ENCODE data around the gene DDRGK1.
"Not testable (repeated sequence)": the region's sequence is repeated elsewhere in the genome, so short reads cannot be mapped to it uniquely, and the experiment has no call there.

DDRGK1 gene

DNA sequence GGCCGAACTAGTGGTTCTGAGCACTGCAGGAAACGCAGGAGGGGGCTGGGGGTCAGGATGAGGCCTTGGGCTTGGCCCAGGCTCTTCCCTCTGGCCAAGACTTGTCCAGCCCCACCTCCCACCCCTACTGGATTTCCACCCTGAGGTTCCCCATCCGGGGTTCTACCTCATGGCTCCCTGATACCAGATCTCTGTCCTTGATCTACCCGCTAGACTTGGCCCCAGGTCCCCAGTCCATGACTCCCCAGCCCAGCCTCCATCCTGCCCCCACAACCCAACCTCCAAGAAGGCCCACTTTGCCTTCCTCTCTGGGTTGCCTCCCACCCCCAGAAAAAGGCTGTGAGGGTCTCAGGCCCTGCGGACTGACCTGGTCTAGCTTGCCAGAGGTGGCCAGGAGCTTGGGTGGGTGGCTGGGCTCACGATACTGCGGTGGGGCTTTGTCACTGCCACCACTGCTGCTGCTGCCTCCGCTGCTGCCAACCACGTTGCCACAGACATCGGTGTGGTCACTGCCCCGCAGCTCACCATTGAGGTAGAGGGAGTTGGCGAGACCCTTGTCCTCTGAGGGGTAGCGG, 38.1 kb downstream of the DDRGK1 start:
- no peak for DNase-seq

DNA sequence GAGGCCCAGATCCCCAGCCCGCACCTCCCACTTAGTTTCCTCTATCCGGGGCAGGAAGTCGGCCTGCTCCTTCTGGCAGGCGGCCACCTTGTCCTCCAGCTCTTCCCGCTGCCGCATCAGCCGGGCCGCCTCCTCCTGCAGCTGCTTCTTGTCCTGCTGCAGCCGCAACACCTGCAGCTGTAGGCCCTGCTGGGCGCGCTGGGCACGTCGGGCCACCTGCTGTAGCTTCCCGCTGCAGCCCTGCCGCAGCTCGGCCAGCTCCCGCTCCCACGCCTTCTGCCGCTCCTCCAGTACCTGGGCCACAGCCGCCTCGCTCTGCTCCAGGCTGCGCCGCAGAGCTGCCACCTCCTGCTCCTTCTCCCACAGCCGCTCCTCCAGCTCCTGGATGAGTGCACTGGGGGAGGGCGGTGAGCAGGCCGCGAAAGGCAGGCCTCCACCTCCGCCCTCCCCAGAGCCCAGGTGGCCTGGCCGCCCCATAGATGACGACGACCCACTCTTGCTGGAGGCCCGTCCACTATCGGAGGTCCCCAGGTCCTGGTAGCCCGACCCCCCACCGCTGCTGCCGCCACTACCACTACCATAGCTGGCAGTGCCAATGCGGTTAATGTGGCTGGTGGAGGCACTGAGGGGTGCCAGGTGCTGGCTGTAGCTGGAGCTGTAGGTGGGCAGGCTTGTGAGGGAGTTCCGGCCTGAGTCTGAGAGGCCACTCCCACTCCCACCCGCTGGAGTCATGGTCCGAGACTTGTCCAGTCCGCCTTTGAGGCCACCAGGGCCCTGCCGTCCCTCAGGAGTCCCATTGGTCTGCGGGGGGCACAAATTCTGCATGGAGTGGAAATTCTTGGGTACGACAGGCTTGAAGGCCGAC, 38.8 kb downstream of the DDRGK1 start:
- peak in 8 of 58 donors; percentile 17 to 62 (median 36) for DNase-seq

DNA sequence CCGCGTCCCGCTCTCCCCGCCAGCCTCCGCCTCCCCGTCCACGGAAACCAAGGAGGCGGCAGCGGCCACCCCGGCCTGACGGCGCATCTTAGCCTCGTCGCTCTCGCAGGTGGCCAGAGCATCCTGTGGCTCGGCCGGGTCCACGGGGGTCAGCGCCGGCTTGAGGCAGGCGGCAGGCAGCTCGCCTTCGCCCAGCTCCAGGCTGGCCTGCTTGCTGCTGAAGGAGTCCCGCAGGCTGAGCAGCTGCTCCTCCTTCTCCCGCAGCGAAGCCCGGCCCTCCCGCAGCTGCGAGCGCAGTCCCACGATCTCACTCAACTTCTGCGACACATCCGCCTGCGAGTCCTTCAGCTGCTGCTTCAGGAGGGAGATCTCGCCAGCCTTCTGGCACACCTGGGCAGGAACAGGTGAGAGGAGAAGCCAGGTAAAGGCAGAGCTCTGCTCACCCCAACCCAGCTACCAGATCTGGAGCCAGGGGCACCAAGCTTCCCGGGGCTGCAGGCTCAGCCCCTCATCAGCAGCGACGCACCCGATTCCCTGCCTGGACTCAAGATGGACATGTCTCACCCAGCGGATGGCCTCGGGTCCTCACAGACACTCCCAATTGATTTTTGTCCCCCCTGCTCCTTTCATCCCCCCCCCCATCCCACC, 39.6 kb downstream of the DDRGK1 start:
- no peak for DNase-seq

DNA sequence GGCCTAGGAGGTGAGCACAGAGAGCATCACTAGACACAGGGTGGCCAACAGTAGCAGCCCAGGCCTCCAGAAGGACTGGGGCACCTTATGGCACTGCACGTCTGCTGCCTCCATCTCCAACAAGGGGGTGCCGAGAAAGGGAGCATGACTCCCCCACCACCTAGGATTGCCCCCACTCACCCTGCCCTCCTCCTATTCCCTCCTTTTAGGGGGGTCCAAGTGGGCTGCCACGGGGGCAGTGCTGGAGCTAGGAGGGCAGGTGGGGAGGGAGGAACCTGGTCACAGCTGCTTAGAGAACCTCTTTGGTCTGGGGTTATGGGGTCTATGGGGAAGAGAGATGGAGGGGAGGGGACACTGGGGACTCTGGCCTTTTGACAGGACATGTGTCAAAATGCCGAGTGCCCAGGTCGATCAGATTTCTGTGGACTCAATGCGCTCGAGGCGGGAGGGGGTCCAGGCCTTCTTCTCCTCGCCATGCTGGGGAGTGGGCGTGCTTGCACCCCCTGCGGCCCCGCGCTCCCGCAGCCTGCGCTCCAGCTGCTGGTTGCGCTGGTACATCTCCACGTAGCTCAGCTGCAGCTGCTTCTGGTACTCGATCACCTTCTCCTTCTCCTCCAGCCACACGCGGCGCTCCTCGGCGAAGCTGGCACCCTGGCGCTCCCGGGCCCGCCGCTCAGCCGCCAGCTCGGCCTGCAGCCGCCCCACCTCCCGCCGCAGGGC, 40.3 kb downstream of the DDRGK1 start:
- no peak for DNase-seq

DNA sequence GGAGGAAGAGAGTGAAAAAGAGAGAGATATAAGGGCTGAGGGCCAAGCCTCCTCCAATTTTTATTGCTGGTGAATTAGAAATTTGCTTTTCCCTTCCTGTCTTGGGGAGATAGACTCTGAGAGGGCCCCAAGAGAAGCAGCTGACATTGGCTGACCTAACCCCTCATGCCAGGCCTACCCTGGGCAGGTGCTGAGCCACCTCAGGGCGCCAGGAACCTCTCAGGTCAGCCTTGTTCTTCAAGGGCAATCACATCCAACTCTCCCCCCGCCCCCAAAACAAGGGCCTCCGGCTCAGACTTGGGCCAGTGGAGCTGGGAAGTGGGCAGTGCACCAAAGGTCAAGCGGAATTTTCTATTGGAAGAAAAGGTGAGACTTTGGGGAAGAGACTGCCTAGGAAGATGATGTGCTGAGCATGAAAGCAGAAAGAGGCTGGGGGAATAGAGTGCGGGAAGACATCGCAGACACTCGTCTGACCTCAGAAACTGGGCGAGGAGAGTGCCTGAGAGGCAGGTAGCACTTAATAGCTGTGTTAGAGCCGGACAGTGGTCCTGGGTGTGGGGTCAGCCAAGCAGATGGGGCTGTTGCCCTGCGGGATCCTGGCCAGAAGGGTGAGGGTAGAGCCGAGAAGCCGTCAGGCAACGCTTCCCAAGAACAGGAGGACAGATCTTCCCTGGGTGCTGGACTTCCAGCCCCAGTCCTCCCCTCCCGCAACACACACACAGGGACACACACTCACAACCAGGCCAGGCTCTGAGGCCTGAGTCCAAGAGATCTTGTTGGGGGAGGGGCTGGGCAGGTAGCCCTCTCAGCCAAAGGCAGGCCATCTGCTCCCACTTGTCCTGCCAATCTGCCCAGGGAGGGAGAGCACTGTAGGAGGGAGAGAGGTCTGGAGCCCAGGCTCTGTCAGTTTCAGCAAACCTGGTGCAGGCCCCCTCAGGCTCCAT, 41.1 kb downstream of the DDRGK1 start:
- DNase-seq = no peak

- peak in 7 of 58 donors; percentile 9 to 35 (median 23) for DNase-seq
Measured at GRCh38 chr20:3162080-3162611, 42.3 kb downstream of the DDRGK1 start.

DNA sequence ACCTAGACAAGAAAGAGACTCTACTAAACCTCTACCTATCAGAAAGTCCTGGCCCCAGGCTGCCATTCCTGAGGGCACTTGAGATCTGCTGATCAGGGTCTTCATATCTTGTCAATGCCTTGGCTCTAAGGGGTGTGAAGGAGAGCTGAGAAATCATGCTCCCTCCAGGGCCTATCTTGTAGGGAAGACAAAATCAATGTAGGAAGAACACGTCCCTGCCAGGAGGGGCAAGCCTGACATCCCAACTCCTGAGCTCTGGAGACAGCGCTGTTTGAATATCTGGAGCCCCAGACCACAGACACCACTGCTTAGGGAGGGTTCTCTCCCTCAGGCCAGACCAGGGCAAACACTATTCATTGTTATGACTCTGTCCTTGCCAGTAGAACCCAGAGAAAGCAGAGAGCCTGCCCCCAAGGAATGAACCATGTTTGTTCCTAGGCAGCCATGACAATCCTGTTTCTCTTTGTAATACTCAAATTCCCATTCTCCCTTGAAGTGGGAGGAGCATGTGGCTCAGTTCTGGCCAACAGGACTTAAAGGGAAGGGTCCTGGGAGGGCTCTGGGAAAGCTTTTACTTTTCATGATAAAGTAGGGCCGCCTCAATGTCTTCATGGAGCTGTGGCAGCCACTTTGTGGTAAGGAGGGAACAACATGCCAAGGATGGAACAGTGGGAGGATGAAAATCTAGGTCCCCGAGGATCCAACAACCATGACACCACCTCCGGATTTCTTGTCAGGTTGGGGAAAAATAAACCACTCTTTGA, 43.0 kb downstream of the DDRGK1 start:
- DNase-seq = no peak

DNA sequence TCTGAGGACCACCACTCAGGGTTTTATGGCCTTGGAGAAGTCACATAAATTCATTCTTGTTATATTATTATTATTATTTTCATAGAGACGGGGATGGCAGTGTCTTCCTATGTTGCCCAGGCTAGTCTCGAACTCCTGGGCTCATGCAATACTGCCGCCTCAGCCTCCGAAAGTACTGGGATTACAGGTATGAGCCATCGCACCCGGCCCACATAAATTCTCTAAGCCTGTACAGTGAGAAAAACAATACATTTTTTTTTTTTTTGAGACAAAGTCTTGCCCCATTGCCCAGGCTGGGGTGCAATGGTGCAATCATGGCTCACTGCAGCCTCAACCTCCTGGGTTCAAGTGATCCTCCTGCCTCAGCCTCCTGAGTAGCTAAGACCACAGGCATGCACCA, 44.1 kb downstream of the DDRGK1 start:
- no peak for DNase-seq

DNA sequence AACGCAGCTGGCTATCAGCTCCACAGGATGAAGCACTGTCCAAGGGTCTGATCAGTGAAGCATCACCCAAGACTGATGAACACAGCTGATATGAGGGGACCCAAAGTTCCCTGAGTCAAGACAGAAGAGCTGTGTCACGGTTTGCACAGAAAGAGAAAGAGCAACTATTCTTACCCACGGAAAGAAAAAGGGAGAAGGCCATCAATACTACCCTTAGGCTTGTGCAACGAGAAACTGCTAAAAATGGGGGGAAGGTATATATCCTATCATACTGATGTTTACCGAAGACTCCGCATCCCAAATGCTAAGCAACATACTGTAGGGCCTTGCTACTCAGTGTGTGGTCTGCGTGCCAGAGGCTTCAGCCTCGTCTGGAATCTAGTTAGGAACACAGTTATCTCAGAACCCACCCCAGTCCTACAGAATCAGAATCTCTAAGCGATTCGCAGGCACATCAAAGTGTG, 45.5 kb downstream of the DDRGK1 start:
- DNase-seq = no peak

GRCh38 chr20:3157817-3158216, 46.7 kb downstream of the DDRGK1 start:
- DNase-seq = no peak

DNA sequence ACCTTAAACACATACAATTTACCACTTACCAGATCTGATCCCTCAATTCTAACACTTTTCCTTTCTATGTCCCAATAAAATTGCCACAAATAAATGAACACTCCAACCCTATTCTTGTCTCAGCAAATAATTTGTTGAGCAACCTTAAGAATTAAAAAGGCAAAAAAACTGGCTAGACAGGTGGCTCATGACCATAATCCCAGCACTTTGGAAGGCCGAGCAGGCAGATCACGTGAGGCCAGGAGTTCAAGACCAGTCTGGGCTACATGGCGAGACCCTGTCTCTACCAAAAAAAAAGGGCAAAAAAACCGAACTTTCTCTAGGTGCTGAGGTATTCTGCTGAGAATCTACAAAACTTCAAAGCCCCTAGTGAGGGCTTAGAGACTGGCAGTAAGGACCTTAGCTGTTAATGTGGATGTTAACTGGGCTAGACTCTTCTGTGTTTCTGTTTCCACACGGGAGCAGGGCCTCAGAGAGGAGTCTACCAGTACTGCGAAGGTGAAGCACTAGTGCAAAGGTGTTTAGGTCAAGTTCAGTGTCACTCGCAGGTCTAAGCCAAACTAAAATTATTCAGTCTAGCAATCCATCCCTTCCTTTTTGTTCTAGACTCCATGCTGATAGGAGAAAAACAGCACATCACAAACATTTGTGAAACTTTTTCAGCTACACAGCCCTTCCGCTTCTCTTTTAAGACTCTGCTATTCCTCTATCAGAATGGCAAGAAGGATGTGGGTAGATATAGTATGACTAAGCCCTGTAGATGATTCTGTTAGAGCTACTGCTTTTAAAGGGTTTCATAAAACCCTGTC, 47.5 kb downstream of the DDRGK1 start:
- DNase-seq = no peak

- DNase-seq = not testable (repeated sequence)
Measured at GRCh38 chr20:3152057-3152644, 52.3 kb downstream of the DDRGK1 start.

- DNase-seq = no peak
Measured at GRCh38 chr20:3150908-3151307, 53.6 kb downstream of the DDRGK1 start.

DNA sequence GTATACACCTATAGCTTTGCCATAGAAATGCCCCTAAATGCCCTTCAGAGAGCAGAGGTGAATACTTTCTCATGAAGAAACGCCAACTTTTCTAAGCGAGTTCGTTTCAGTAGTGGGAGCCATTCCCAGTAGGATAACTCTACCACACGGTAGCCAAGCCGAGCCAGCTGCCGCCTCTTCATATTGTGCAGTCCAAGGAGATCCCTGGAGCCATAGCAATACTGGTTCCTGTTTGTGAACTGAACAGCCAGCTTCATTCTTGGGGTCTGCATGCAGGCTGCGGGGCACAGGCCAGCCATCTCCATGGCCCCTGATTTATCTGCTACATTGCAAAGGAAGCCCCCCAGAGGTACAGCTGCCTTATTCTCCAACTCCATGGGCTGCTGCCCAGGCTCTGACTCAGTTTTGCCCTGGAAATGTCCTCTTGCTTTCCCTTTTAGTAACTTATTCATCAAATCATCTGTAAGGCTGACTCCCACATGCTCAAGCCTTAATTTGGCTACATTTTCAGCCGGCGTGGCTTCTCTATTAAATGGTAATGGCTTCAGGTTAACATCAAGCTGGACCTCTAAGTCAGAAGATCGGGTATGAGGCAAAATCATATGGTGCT, 57.6 kb downstream of the DDRGK1 start:
- peak in 7 of 58 donors; percentile 9 to 47 (median 24) for DNase-seq

- DNase-seq = no peak
Measured at GRCh38 chr20:3141757-3142156, 62.7 kb downstream of the DDRGK1 start.
